Right ventricle myocardium superior (tissue), 1 donor: ENCODE measurements around the gene EIF3F. TPM values are rescaled to one million over a fixed set of nuclear protein-coding genes. Genes with fewer than 3 reads are reported as not detected.

Experiments used
- ATAC-seq: fragments of 200-7000 bp; cut with Tn5 transposase; one replicate; pipeline ENCODE4 v1.9.1; 2020; ENCODE audit warnings: mild to moderate bottlenecking; ENCODE audit not compliant: poor library complexity
- DNase-seq: peaks from one replicate; pipeline ENCODE4 v3.0.0-alpha.2; 2020
- intact Hi-C: fragments of 100-400 bp; cut with DNase I; formaldehyde crosslinking; loops from one replicate; pipeline ENCODE4 v1.11.2; 2022
- long read RNA-seq: library from polyadenylated mRNA; unstranded; transcript quantifications from one replicate; pipeline ENCODE4 v2.0.0, GENCODE V29; 2021
- total RNA-seq: library from RNA; stranded (reverse); fragmentation: NEBNext Ultra II Directional; extraction: Animal tissue kit (Norgen Biotek cat#: 25700); gene quantifications from one replicate; pipeline ENCODE4 v1.2.1, GENCODE V29; 2021
- donor health status: DM: no; HTN: yes; CAD: no; lungs with severe emphysema.

EIF3F gene, protein sequence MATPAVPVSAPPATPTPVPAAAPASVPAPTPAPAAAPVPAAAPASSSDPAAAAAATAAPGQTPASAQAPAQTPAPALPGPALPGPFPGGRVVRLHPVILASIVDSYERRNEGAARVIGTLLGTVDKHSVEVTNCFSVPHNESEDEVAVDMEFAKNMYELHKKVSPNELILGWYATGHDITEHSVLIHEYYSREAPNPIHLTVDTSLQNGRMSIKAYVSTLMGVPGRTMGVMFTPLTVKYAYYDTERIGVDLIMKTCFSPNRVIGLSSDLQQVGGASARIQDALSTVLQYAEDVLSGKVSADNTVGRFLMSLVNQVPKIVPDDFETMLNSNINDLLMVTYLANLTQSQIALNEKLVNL
- 137 TPM for total RNA-seq
- long read RNA-seq, transcript EIF3F-201 (8 exons, 1,254 nt) = major isoform, 211 of 216 reads
- long read RNA-seq, partial matches to known transcripts = 3 of 216 reads
- long read RNA-seq, other reads (novel, unspliced or antisense) = 2 of 216 reads

DNA sequence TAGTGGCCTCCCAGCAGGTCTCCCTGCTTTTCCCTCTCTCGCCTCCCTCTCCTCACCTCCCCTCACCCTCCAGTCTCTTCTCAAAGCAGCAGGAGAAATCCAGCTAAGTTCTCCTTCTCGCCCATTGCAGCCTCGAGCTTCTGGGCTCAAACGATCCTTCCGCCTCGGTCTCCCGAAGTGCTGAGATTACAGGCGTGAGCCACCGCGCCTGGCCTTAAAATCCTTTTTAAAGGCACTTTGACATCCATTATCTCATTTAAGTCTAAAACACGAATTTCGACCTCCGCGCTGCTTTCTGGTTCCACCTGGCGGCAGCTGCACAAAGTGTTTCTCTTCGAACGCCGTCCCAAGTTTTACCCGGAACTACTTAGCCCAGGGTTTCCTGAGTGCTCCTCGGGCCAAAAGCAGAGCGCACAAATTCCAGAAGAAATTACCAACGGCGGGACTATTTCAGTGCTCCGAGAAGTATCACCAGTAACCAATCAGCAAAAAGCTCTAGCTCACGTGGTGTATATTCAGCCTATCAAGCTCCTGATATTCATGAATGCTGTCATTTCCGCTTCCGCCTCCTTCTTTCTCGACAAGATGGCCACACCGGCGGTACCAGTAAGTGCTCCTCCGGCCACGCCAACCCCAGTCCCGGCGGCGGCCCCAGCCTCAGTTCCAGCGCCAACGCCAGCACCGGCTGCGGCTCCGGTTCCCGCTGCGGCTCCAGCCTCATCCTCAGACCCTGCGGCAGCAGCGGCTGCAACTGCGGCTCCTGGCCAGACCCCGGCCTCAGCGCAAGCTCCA lies at the start of gene EIF3F:
Gene EIF3F (plus strand): TSS at position 570 of the 792 bp plus-strand sequence. CDS start 16 bp downstream, at position 586.
- ATAC-seq (peak; percentile 99), DNase-seq (peak; percentile 89)
- intact Hi-C loops = loop anchor here (5.0 kb wide), 1 partner anchor 95 kb away; no protein-coding TSS in a partner anchor

DNA sequence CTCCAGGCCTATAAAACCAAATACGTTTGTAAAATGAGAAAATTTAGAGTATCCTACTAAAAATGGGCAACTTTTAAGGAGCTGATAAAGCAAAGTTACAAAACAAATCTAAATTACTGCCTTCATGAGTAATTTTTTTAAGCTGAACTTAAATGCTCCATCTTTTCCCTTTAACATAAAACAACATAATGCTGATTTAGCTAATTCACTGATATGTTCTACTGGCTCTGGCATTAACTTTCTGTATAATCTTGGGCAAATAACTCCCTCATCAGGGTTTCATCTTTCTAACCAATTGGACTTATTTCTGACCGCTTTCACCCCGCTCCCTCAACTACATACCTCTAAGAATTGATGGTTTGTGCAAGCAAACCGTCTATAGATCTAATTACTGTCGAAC lies 46.0 kb upstream of the EIF3F start:
- no peak for DNase-seq
- ATAC-seq = no peak
- intact Hi-C loops = no loop called here

DNA sequence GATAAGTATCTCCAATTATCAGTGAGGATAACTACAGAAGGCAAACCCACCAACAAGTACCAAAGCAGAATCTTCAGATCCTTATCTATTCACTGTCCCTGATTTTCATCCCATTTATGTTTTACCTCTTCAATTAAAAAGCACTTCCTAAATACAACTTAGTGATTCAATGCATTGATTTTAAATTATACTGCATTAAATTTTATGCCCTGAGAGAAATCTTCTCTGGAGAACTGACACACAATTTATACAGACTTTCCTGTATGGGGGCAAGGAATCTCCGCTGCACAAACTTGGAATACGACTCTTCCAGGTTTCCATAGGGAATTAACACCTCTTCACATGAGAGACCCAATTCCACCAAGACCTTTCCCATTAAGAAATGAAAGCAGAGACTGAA lies 45.5 kb upstream of the EIF3F start, which contains the start of gene OR10A3:
Gene OR10A3 (minus strand): TSS at position 101 of the 400 bp plus-strand sequence. CDS start 2,188 bp downstream, outside the sequence.
- intact Hi-C loops = no loop called here
- ATAC-seq = no peak
- DNase-seq = no peak

DNA sequence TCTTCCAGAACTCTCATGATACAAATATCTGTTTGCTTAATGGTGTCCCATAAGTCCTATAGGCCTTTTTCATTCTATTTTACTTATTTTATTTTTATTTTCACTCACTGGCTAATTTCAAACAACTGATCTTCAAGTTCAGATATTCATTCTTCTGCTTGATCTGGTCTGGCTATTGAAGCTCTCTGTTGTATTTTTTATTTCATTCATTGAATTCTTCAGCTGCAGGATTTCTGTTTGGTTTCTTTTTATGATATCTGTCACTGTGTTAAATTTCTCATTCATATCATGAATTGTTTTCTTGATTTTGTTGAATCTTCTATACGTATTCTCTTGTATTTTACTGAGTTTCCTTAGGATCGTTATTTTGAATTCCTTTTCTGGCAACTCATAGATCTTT lies 43.0 kb upstream of the EIF3F start:
- ATAC-seq = no peak
- DNase-seq = no peak
- intact Hi-C loops = no loop called here

DNA sequence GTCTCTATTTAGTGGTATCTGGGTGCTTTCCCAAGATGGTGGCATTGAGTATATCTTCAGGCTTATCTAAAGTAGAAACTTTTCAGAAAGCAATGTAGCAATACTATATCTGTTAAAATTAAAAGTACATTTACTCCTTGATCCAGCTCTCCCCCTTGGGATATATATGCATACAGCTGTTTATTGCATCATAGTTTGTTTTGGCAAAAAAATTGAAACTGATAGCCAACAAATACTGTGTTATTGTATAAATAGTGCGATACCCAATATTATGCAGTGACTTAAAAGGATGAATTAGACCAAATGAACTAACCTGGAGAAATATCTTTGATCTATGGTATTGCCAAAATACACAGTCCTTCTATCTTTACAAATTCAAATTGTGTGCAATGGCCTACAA lies 37.2 kb upstream of the EIF3F start:
- DNase-seq (no peak), ATAC-seq (no peak)
- intact Hi-C loops = no loop called here

DNA sequence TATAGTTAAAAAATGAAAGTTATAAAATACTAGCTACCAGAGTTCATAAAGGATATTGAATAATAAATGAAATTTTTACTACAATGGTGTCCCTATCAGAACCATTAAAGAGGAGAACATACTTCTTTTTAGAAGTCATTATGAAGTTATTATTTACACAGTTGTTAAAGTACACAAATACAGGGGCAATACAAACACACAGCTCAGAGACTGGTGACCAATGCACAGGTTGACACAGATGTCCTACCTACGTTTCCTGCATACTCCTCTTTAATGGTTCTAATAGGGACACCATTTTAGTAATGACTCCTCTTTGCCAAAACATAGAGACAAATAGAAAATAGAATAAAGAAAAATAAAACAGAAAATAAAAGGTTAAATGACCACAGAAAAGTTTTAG lies 31.9 kb upstream of the EIF3F start:
- no peak for DNase-seq
- ATAC-seq = no peak
- intact Hi-C loops = no loop called here

DNA sequence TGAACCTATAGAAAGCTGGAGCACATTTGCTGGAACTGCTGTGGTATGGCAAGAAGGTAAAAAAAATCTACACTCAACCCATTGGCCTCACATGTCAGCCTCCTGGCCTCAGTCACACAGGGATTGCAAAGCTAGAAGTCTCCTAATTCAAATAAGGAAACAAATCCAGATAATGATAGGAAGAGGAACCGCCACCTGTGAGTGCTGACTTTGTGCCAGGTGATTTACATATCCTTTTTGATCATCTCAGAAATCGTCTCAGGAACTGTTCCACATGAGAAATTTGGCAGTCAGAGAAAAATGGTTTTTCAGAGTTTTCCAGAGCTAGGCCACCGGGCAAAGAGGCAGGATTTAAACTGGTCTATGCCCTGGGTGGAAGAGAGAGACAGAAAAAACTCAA lies 22.9 kb upstream of the EIF3F start:
- no peak for DNase-seq
- ATAC-seq = no peak
- intact Hi-C loops = no loop called here

DNA sequence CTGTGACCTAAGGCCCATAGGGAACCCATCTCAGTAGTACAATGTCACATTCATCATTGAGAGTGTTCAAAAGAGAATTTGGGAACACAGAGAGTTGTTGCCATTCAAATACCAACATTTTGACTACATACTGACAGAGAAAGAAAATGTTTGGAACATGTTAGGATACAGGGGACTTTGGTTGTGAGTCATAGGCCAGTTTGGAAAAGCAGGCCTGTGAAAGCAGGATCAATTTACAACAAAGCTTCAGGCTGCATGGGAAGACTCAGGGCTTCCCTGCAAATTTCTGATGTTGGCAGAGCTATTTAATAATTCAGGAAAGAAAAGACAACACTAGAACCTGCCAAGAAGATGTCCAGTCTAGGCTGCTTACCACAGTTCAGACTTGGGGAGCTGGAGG lies 22.3 kb upstream of the EIF3F start:
- intact Hi-C loops = no loop called here
- DNase-seq (no peak), ATAC-seq (no peak)

DNA sequence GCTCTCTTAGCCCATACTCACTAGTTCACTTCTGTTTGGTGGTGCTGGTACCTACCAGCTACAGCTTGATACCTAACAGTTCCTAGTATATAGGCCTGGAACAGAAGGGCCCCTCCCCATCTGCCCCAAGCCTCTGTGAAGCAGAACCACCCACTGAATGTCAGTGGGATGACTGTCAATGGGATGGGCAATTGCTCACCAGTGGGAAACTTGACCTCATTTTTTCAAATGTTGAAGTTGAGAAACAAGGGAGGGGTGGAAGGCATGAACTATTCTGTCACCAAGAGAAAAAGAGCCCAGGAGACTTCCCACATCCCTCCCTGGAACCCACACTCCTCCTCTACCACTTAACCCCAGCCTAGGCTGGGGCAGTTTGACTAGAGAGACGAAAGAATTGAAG lies 21.8 kb upstream of the EIF3F start, which contains the start of gene NLRP10:
Gene NLRP10 (minus strand): TSS at position 62 of the 400 bp plus-strand sequence. CDS start 1,952 bp downstream, outside the sequence.
- DNase-seq = no peak
- intact Hi-C loops = no loop called here
- ATAC-seq = no peak

DNA sequence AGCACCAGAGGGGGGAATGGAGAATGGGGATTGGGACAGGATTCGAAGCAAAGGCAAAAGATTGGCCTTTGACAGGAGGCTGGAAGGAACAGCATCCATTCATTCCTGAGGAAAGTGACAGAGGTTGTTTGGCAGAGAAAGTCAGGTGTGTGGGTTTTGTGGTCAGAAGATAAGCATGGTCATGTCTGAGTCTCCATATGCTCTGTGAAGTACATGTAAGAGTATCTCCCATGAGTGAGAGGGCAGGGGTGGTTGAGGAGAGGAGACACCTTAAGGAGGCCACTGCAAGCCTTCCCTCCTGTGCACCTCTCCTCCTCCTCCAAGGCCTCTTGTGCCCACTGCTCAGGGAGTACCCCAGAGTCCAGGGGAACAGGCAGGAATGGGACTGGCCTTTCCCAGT lies 20.0 kb upstream of the EIF3F start:
- no peak for ATAC-seq
- intact Hi-C loops = no loop called here

DNA sequence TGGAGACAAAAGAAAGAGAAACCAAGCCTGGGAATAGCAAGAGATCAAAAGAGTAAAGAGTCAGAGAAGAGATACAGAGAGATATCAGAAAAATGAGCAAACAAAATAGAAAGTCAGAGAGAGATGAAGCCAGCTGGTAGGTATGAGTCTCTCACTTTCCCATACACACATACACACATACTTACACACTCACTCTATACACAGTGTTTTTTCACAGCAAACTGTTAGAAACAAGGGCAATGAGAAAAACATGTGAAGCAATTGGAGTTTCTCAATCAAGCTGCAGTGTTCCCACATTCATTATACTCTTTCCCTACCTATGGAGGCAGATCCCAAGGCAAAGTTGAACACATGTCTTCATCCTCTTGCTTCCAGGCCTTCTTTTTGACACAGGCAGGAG lies 19.3 kb upstream of the EIF3F start:
- ATAC-seq = no peak
- intact Hi-C loops = no loop called here
- DNase-seq = no peak

More for the DNA sequence above, 20.0 kb upstream of the EIF3F start:
- DNase-seq = no peak

DNA sequence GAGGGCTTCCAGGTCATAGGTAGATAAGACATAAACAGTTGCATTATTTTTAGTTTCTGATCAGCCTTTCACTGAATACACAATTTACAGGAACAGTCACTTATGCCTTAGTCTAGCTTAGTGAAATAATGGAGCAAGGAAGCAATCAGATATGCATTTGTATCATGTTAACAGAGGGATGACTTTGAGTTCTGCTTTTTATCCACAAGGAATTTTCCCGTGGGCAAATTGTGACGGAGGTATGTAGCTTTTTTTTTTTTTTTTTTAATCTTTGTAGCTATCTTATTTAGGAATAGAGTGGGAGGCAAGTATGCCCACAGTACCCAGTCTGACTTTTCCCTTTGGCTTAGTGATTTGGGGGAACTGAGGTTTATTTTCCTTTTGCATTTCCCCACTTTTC lies 18.5 kb upstream of the EIF3F start:
- intact Hi-C loops = no loop called here
- DNase-seq (no peak), ATAC-seq (no peak)

DNA sequence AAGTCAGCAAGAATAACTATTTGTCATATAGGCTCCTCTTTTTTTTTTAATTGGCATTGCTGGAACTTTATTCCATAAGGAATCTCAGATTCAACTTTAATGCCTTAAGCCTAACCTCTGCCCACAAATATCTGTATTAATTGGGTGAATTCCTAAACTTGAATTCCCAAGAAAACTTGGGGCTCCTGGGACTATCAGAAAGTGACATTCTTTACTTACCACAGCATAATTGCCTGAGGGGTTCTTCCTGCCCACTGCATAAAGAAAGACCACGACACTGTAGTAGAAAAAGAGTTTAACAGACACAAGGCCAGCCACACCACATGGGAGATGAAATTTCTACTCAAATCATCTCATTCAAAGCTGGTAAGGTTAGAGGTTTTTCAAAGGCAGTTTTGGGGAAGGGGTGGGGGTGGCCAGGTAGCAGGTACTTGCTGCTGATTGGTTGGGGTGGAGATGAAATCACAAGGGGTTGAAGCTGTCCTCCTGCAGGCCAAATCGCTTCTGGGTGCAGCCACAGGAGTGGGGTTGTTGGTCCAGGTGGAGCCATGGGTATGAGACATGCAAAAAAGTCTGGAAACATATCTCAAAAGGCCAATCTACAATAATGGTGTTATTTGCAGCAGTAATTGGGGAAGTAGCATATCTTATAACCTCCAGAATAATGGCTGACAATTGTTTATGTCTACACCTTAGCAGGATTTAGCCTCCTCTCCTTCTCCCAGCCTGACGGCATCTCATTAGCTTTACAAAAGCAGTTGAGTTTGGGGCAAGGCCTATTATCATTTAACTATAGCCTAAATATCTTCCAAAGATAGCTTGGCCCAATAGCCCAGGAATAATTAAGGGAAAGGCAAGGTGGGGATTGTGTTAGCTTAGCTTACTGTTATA lies 17.1 kb upstream of the EIF3F start:
- ATAC-seq = no peak
- intact Hi-C loops = no loop called here
- no peak for DNase-seq

DNA sequence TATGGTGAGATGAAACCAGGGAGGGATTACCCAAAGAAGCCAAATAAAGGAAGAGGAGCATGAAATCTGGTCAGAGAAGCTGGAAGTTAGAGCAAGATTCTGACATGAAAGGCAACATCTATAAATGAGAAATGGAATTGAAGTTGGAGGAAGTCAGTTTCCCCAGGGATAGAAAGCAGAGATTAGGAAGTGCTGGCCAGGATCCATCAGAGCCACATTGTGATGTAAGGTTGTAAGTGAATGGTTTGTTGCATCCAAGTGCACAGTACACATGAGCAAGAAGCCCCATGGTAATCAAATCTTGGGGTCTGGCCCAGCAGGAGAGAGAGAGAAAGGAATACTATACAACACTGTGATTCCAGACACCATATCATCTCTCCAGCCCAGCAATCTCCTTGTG lies 15.3 kb upstream of the EIF3F start:
- no peak for DNase-seq
- ATAC-seq = no peak

DNA sequence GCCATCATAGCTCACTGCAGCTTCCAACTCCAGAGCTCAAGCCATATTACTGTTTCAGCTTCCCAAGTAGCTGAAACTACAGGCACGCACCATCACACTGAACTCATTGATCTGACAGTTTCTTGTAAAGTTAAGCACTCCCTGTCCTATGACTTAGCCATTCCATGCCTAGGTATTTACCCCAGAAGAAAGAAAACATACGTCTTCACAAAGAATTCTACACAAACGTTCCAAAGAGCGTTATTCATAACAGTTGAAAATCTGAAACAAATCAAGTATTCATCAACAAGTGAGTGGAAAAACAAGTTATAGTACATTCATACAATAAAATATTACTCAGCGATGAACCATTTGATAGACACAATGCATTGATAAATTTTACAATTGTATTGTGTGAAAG lies 14.1 kb upstream of the EIF3F start:
- no peak for ATAC-seq
- intact Hi-C loops = no loop called here
- no peak for DNase-seq

More for the DNA sequence above, 15.3 kb upstream of the EIF3F start:
- intact Hi-C loops = no loop called here

DNA sequence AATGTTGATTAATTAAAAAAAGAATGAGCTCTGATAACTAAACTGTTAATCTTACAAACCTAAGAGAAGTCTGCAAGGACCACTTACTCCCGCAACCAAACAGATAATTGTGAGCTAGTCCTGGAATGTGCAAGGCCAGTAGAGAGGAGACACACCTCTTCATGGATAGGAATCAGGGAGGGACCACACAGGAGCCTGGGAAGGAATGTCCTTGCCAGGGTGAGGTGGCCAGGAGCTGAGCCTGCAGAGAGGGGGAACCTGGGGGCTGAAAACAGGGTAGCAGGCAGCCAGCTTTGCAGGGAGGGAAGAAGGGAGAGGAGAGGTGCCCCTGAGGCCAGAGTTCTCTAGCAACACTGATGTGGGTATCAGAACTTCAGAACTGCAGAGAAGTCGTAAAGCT lies 12.5 kb upstream of the EIF3F start:
- ATAC-seq (no peak), DNase-seq (no peak)
- intact Hi-C loops = no loop called here

DNA sequence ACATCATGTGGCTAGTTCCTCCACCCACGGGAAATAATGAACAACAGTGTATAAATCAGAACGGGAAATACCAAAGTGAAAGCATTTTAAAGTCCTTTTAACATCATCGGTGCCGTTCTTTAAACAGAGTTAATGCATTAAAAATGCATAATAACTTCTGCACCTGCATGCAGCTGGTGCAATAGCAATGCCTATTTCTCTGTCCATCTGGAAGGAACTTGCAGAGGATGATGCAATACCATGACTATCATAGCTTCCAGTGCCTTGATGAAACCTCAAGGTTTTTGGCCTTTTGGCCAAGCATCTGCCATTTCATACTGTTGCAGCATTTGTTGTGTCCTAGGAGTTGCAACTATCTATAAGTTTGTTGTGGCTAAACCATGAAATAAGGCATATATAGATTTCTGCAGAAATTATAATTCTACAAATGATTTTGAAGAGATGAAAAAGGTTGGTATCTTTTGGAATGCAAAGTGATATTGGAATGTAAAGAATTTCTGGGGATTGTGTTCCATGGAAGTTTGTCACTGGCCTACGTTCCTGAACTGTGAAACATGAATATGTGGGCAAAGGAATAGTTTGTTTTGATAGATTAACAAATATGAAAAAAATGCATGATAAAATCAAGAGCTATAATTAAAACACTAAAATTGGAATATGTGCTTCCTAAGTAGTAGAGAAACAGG lies 9.8 kb upstream of the EIF3F start:
- ATAC-seq = no peak
- intact Hi-C loops = no loop called here

DNA sequence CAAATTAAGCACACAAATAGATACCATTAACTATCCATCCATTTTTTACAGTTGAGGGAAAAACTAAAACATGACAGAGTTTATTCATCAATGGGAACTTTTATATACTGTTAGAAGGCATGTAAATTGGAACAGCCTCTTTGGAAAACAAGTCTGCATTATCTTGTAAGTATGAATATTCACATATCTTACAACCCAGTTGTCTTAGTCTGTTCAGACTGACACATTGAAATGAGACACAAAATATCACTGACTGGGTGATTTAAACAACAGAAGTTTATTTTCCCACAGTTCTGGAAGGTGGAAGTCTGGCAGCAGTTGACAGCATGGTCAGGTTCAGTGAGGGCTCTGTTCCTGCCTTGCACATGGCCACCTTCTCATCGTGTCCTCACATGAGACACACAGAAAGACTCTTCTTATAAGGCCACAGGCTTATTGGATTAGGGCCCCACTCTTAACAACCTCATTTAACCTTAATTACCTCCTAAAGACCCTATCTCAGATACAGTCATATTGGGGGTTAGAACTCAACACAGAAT lies 5.4 kb upstream of the EIF3F start:
- intact Hi-C loops = no loop called here
- no peak for ATAC-seq
- DNase-seq = no peak

More for the DNA sequence above, 9.8 kb upstream of the EIF3F start:
- no peak for DNase-seq
